Measurements from ENCODE around the gene NCOA7.

Gene NCOA7

GRCh38 chr6:125939791-125940190 is 149.0 kb downstream of the NCOA7 start:
- no peak for TF ChIP-seq CTCF (conservative IDR thresholded peaks at IDR 0.05; ENCODE audit: low read depth, low read length)
- no peak for DNase-seq (ENCODE audit: low read depth)
- H3K4me3 ChIP-seq (ENCODE audit: low read length) = no peak overlapping the region

GRCh38 chr6:125940247-125941041 is 149.7 kb downstream of the NCOA7 start:
- TF ChIP-seq CTCF (conservative IDR thresholded peaks at IDR 0.05; ENCODE audit: low read depth, low read length) = no peak
- DNase-seq (ENCODE audit: low read depth) = no peak
- no peak overlapping the region for H3K4me3 ChIP-seq (ENCODE audit: low read length)

DNA sequence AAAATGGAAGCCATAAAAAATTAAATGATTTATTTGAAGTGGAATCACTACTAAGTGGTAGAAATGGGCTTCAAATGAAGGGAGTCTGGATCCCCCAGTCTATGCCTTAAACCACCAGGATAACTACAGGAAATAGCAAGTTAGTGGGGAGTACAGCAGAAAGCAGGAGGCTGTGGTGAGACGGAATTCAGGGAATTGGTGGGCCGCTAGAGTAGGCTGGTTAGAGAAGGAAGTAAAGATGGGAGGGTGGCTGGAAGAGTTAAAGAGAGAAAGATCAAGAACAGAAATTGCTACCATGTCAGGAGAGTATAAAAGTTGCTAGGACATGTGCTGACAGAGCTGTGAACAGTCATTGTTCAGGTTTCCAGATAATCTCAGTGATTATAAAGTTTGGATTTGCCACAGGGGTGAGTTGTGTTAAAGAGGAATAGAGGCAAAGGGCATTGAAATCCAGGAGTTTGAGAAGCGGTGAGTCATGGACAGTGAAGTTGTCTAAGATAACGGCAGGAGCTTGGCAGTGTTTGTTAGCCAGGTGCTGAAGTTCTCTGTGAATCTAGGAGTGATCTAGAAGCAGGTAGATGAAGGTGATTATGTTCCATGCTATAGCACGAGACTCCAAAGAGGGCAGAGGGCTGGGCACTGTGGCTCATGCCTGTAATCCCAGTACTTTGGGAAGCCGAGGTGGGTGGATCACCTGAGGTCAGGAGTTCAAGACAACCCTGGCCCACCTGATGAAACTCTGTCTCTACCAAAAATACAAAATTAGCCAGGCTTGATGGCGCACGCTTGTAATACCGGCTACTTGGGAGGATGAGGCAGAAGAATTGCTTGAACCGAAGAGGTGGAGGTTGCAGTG is 152.1 kb downstream of the NCOA7 start:
- no peak for TF ChIP-seq CTCF (conservative IDR thresholded peaks at IDR 0.05; ENCODE audit: low read depth, low read length)
- no peak overlapping the region for H3K4me3 ChIP-seq (ENCODE audit: low read length)
- DNase-seq (ENCODE audit: low read depth) = no peak

DNA sequence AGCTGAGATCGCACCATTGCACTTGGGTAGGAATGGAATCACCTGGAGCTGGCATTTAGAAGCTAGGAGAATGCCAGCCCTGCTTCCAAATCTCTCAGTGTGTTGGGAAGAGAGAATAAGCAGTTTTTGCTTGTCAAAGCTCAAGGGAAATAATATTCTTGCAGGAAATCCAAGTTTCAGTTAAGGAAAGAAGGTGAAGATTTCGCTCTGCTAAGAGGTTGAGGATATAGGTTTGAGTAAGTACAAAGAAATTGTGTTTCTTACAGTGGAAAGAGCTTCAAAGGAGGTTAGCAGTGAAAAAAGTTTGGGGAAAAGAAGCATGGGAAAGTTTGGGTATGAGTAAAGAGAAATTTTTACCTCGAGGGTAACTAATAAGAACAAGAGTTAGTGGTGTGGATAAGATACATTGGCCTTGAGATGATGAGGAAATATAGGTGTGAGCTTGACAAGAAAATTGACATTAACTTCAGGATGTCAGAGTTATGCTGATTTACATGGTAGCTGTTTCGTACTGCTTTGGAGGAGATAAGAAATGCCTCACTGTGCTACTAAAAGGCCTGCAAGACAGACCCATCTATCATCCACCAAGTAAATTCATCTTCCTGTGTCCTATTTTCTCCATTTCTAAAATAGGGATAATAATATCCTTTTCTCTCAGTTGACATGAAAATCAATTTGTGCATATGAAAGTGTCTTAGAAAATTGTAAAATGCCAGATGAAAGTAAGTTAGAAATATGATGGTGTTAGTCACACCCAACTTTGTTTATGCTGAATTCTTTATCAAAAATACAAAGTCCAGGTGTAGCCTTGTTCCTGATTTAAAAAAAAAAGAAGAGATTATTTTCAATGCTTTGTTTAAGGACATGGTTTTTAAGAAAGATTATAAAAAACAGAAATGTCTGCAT is 153.0 kb downstream of the NCOA7 start:
- no peak for DNase-seq (ENCODE audit: low read depth)
- no peak overlapping the region for H3K4me3 ChIP-seq (ENCODE audit: low read length)
- no peak for TF ChIP-seq CTCF (conservative IDR thresholded peaks at IDR 0.05; ENCODE audit: low read depth, low read length)

GRCh38 chr6:125944434-125944816 is 153.7 kb downstream of the NCOA7 start:
- H3K4me3 ChIP-seq (ENCODE audit: low read length) = no peak overlapping the region
- no peak for TF ChIP-seq CTCF (conservative IDR thresholded peaks at IDR 0.05; ENCODE audit: low read depth, low read length)
- DNase-seq (ENCODE audit: low read depth) = no peak

- TF ChIP-seq CTCF (conservative IDR thresholded peaks at IDR 0.05; ENCODE audit: low read depth, low read length) = no peak
- DNase-seq (ENCODE audit: low read depth) = no peak
- no peak overlapping the region for H3K4me3 ChIP-seq (ENCODE audit: low read length)
Observed at GRCh38 chr6:125944896-125945295, 154.1 kb downstream of the NCOA7 start.

All from retinal pigment epithelial cell (primary cell).